HS-5 (cell line): ENCODE results near the gene IL10.
"Not testable (repeated sequence)": the region's sequence is repeated elsewhere in the genome, so short reads cannot be mapped to it uniquely, and the experiment has no call there.

Source experiments
- DNase-seq: peaks from one replicate; pipeline ENCODE4 v3.0.0-alpha.2; 2012; ENCODE audit warnings: low read depth

The IL10 gene

GRCh38 chr1:206765771-206766170, 6.5 kb downstream of the IL10 start:
- not testable (repeated sequence) for DNase-seq

- not testable (repeated sequence) for DNase-seq
These were observed 9.4 kb downstream of the IL10 start for GRCh38 chr1:206762741-206763364.

- DNase-seq: no peak
These were observed 11.0 kb downstream of the IL10 start for GRCh38 chr1:206761159-206761768.

- no peak for DNase-seq
These were observed 11.7 kb downstream of the IL10 start for GRCh38 chr1:206760590-206760989.

GRCh38 chr1:206757524-206758266, 14.6 kb downstream of the IL10 start:
- no peak for DNase-seq

GRCh38 chr1:206754011-206754410, 18.3 kb downstream of the IL10 start:
- no peak for DNase-seq

GRCh38 chr1:206753141-206753540, 19.2 kb downstream of the IL10 start:
- DNase-seq: no peak

GRCh38 chr1:206752481-206752880, 19.8 kb downstream of the IL10 start:
- no peak for DNase-seq

GRCh38 chr1:206751891-206752290, 20.4 kb downstream of the IL10 start:
- DNase-seq: no peak

GRCh38 chr1:206748348-206749030, 23.8 kb downstream of the IL10 start:
- DNase-seq: no peak

GRCh38 chr1:206745301-206745700, 27.0 kb downstream of the IL10 start:
- DNase-seq: no peak

GRCh38 chr1:206744683-206745082, 27.6 kb downstream of the IL10 start:
- no peak for DNase-seq

GRCh38 chr1:206742719-206743383, 29.4 kb downstream of the IL10 start:
- no peak for DNase-seq

GRCh38 chr1:206741142-206741701, 31.1 kb downstream of the IL10 start:
- DNase-seq: no peak

GRCh38 chr1:206739411-206740076, 32.8 kb downstream of the IL10 start:
- DNase-seq: no peak

GRCh38 chr1:206738370-206739366, 33.6 kb downstream of the IL10 start:
- DNase-seq: no peak

GRCh38 chr1:206737729-206738201, 34.5 kb downstream of the IL10 start:
- no peak for DNase-seq

GRCh38 chr1:206736878-206737728, 35.2 kb downstream of the IL10 start:
- no peak for DNase-seq

GRCh38 chr1:206735553-206736031, 36.7 kb downstream of the IL10 start:
- DNase-seq: no peak
